ENCODE data around the gene MAPK7. TPM values are rescaled to one million over a fixed set of nuclear protein-coding genes. Genes with fewer than 3 reads are reported as not detected.
A peak's percentile ranks its signal among the peaks of the same experiment; 100 is the strongest.

Gene MAPK7
- total RNA-seq, 4 donors from 2014 or later = 12.9 to 25.2 (median 21.9) TPM

- ATAC-seq (ENCODE audit: low FRiP score) (no peak), DNase-seq (ENCODE audit: low spot score) (peak; percentile 9)
- TF ChIP-seq, protein P1, sequence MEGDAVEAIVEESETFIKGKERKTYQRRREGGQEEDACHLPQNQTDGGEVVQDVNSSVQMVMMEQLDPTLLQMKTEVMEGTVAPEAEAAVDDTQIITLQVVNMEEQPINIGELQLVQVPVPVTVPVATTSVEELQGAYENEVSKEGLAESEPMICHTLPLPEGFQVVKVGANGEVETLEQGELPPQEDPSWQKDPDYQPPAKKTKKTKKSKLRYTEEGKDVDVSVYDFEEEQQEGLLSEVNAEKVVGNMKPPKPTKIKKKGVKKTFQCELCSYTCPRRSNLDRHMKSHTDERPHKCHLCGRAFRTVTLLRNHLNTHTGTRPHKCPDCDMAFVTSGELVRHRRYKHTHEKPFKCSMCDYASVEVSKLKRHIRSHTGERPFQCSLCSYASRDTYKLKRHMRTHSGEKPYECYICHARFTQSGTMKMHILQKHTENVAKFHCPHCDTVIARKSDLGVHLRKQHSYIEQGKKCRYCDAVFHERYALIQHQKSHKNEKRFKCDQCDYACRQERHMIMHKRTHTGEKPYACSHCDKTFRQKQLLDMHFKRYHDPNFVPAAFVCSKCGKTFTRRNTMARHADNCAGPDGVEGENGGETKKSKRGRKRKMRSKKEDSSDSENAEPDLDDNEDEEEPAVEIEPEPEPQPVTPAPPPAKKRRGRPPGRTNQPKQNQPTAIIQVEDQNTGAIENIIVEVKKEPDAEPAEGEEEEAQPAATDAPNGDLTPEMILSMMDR (IDR thresholded peaks at IDR 0.05) = no peak
Observed at GRCh38 chr17:19385521-19385983, 7.3 kb downstream of the MAPK7 start.

GRCh38 chr17:19386051-19386929, 8.0 kb downstream of the MAPK7 start:
- ATAC-seq (ENCODE audit: low FRiP score) (peak; percentile 78), DNase-seq (ENCODE audit: low spot score) (peak; percentile 60)
- TF ChIP-seq, protein P1 (IDR thresholded peaks at IDR 0.05) = no peak

DNA sequence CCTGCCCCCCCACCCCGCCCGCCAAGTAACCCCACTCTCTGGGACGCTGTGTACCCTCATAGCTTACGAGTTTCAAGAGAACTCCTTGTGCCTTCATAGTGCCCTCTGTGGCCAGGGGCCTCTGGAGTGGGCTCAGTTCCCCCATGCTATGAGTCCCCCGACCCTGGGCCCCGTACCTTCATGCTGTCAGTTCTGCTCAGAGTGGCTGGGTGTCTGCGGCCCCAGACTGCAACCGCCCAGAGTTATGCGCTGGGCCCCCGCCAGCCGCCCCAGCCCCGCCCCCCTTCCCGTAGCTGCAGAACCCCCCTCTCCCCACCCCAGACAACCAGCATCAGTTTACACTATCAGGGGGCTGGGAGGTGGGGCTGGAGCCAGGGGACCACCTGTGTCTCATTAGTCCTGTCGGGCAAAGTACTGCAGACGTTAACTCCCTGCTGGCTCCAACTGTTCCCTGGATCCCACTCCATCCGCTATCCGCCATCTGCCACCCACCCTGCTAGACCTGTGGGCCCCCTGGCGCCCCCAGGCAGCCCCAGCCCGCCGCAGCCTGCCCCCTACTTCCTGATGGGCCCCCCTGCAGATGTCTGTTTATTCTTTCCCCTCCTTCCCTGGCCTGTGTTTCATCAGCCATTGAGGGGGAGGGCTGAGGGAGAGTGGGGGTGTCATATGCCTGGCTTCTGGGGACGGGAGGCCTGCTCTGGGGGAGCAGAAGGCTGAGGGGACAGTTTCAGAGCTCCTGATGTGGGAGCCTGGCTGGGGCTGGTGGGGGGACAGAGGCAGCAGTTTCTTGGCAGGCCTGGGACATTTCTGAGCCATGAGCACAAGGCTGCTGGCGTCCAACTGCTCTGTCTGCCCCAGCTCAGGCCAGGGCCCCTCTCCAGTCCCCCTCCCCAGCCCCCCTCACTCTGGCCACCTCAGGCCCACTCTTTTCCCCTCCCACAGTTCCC, 8.9 kb downstream of the MAPK7 start, which contains the start of gene MFAP4:
MFAP4 (minus strand) TSS at position 217 of the 947 bp plus-strand sequence; CDS start at position 182, 35 bp downstream.
- peak; percentile 47 for ATAC-seq (ENCODE audit: low FRiP score)

DNA sequence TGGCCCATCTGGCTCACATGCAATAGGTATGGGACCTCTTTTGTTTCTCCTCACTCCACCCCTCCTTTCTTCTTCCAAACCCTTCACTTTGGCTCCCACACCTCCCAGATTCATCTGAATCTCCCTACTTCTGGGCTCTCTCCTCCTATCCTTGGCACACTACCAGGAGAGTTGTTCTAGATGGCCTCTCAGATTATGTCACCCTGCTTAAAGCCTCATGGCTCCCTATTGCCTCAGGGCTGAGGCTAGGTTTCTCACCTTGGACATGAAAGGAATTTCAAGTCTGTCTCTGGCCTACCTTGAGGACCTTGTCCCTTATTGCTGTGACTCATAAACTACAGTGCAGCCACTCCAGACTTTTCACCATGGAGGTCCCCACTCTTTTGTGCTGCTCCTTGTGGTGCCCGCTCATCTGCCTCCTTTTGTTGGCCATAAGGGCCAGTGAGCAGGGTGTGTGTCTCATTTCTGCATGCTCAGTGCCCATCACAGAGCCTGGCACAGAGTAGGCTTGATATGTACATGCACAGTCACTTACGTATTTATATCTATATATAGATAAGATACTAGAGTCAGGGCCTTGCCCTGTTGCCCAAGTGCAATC, 9.7 kb downstream of the MAPK7 start:
- no peak for DNase-seq (ENCODE audit: low spot score)
- ATAC-seq (ENCODE audit: low FRiP score) = no peak
- TF ChIP-seq, protein P1 (IDR thresholded peaks at IDR 0.05) = no peak

More for the DNA sequence above, 8.9 kb downstream of the MAPK7 start, which contains the start of gene MFAP4:
- TF ChIP-seq, protein P1 (IDR thresholded peaks at IDR 0.05) = no peak
- DNase-seq (ENCODE audit: low spot score) = peak; percentile 20

GRCh38 chr17:19388791-19389785, 10.8 kb downstream of the MAPK7 start:
- no peak for ATAC-seq (ENCODE audit: low FRiP score)
- TF ChIP-seq, protein P1 (IDR thresholded peaks at IDR 0.05) = no peak
- DNase-seq (ENCODE audit: low spot score) = no peak

Data from omental fat pad (tissue), 4 donors.